Peyer's patch (tissue), 4 donors: ENCODE measurements around the gene PNCK. TPM values are rescaled to one million over a fixed set of nuclear protein-coding genes. Genes with fewer than 3 reads are reported as not detected.
A peak's percentile ranks its signal among the peaks of the same experiment; 100 is the strongest.

Experiments used
- DNase-seq, 3 donors: peaks; one replicate each; pipeline ENCODE4 v3.0.0-alpha.2; 2017 to 2019
- H3K27ac ChIP-seq, 4 donors: fragments of 200-600 bp; sonication (generic); one replicate each; pipeline ENCODE4 v1.5.1; 2016 to 2019
- H3K27me3 ChIP-seq, 2 donors: fragments of 200-600 bp; sonication (generic); one replicate each; pipeline ENCODE4 v1.5.1; 2019
- H3K36me3 ChIP-seq, 3 donors: fragments of 200-600 bp; sonication (generic); one replicate each; pipeline ENCODE4 v1.5.1; 2016 to 2019
- H3K4me1 ChIP-seq, 4 donors: fragments of 200-600 bp; sonication (generic); one replicate each; pipeline ENCODE4 v1.5.1; 2016 to 2019
- H3K4me3 ChIP-seq, 4 donors: fragments of 200-600 bp; sonication (generic); 1 replicate in 3 of 4; 2 replicates in 1 of 4; pipeline ENCODE4 v1.5.1; 2016 to 2019; ENCODE audit warnings: mild to moderate bottlenecking in 1 of 4
- H3K9me3 ChIP-seq, 4 donors: fragments of 200-600 bp; sonication (generic); one replicate each; pipeline ENCODE4 v1.5.1; 2016 to 2019; ENCODE audit warnings: mild to moderate bottlenecking in 1 of 4
- CTCF ChIP-seq, 6 experiments: fragments of 450-650 bp in 4 of 6; fragments of 200-600 bp in 2 of 6; sonication (generic) in 1 of 6; IDR thresholded peaks; one replicate each; pipeline ENCODE4 v1.5.1; 2017 to 2019; ENCODE audit warnings: antibody characterized with exemption in 6 of 6, mild to moderate bottlenecking in 3 of 6, moderate library complexity in 1 of 6
- POLR2A ChIP-seq, 2 donors: fragments of 450-650 bp; IDR thresholded peaks; one replicate each; pipeline ENCODE4 v1.5.1; 2017; ENCODE audit warnings: antibody characterized with exemption in 2 of 2, mild to moderate bottlenecking in 2 of 2, moderate library complexity in 2 of 2
- total RNA-seq, 4 donors: library from RNA; depleted of rRNA; stranded (reverse); fragments of >200 nt; gene quantifications; one replicate each; pipeline ENCODE4 v1.1.0, GENCODE V29; 2016

The PNCK gene
- total RNA-seq, 4 donors from 2014 or later: 2.0 to 44.8 (median 6.1) TPM; not detected in 1

DNA sequence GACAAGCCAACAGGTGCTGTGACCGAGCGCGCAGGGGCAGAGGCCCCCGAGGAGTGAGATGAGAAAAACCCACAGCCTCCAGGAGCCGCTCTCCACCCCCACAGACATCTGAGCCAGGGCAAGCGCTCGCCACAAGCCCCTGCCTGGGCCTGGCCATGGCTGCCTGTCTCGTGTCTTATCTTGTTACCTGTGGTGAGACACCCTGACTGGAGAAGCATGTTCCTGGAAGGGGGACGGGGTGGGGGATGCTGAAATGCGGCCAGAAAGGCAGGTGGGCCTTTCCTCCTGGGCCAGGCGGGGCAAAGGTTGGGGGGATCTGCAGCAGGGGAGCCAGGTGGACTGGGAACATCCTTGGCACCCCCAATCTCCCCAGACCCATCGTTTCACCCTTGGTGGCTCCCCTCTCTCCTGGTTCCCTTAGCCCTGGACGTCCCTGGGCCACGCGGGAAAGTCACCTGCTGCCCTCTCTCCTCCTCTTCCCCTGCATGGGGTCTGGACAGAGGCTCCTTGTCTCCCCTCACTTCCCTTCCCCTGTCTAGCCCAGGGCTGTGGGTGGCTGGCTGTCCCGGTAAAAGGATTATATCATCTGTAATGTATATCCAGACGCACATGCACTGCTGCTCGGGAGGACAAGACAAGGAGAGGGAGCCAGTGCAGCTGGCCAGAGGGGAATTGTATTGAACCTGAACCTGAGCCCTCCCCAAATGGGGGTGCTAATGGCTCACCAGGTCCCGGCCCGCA lies 35.0 kb downstream of the PNCK start:
- H3K27me3 ChIP-seq: peaks cover 0 to 4% of the 10 kb centered on the region in 2 donors

GRCh38 chrX:153638041-153638371 lies 35.6 kb downstream of the PNCK start:
- TF ChIP-seq CTCF (IDR thresholded peaks at IDR 0.05) (no peak), POLR2A (IDR thresholded peaks at IDR 0.05) (no peak)
- Histone ChIP-seq H3K4me1 (peaks cover 0 to 11% (median 4%) of the 10 kb centered on the region in 4 donors), H3K36me3 (no peaks in the 10 kb centered on the region), H3K27me3 (no peaks in the 10 kb centered on the region), H3K27ac (no peak overlapping the region), H3K4me3 (no peak overlapping the region), H3K9me3 (no peaks in the 10 kb centered on the region)
- DNase-seq: peak in 1 of 3 donors; percentile 21

More for the DNA sequence above, 35.0 kb downstream of the PNCK start:
- TF ChIP-seq CTCF (IDR thresholded peaks at IDR 0.05): no peak
- TF ChIP-seq POLR2A (IDR thresholded peaks at IDR 0.05): no peak
- Histone ChIP-seq H3K4me1 (peaks cover 0 to 14% (median 4%) of the 10 kb centered on the region in 4 donors), H3K4me3 (no peak overlapping the region), H3K36me3 (no peaks in the 10 kb centered on the region), H3K9me3 (no peaks in the 10 kb centered on the region), H3K27ac (no peak overlapping the region)
- DNase-seq: peak in 2 of 3 donors; percentile 14 to 38

GRCh38 chrX:153637121-153638040 lies 36.2 kb downstream of the PNCK start:
- no peaks in the 10 kb centered on the region for H3K9me3 ChIP-seq
- H3K27me3 ChIP-seq: no peaks in the 10 kb centered on the region
- peaks cover 0 to 6% (median 2%) of the 10 kb centered on the region in 4 donors for H3K4me1 ChIP-seq
- H3K4me3 ChIP-seq: no peak overlapping the region
- DNase-seq: peak in 2 of 3 donors; percentile 13 to 33
- no peak overlapping the region for H3K27ac ChIP-seq
- no peak for TF ChIP-seq CTCF (IDR thresholded peaks at IDR 0.05)
- H3K36me3 ChIP-seq: no peaks in the 10 kb centered on the region

- no peaks in the 10 kb centered on the region for H3K36me3 ChIP-seq
- TF ChIP-seq POLR2A (IDR thresholded peaks at IDR 0.05) (no peak), CTCF (IDR thresholded peaks at IDR 0.05) (no peak)
- no peaks in the 10 kb centered on the region for H3K9me3 ChIP-seq
- no peak overlapping the region for H3K27ac ChIP-seq
- H3K4me1 ChIP-seq: no peaks in the 10 kb centered on the region
- DNase-seq: no peak
- H3K27me3 ChIP-seq: no peaks in the 10 kb centered on the region
- no peak overlapping the region for H3K4me3 ChIP-seq
Measured at GRCh38 chrX:153636716-153637115, 36.9 kb downstream of the PNCK start.

DNA sequence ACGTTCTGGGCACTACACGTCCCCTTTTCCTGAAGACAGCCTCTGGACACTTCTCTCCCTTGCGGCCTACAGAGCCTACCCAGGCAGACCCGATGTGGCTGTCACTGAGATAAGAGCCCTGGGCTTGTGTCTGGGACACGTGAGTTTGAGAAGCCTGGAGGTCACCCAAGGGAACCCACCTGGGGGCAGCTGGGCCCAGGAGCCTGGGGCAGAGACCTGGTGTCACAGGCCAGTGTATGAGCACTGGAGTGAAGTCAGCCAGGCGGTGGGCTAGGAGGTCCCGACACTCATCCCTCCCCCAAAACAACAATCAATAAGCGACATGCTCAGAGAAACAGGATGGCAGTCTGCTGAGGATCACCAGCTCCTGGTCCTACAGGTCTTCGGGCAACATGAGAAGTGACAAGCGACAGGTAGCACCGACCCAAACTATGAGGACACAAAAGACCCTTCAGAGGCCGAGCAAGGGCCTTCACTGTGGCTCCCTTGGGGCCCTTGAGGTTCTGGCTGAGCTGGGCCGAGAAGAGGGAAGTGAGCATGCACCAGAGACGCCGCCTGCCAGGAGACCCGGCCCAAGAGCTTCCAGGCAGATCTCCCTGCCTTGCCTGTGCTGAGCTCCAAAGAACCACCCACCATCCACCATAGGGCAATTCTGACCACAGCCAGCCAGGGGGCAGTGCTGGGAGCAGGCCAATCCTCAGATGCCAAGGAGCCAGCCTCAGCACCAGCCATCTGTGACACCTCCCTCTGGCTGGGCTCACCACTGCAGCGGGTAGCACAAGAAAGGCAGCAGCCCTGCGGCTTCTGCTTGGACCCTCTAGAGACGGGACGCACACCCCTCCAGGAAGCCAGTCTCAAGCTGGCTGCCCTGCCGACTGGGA lies 37.6 kb downstream of the PNCK start:
- DNase-seq: peak in 2 of 3 donors; percentile 23 to 50

More for the DNA sequence above, 37.6 kb downstream of the PNCK start:
- Histone ChIP-seq H3K9me3 (no peaks in the 10 kb centered on the region), H3K4me3 (no peak overlapping the region), H3K36me3 (no peaks in the 10 kb centered on the region), H3K4me1 (no peaks in the 10 kb centered on the region), H3K27ac (no peak overlapping the region), H3K27me3 (no peaks in the 10 kb centered on the region)
- TF ChIP-seq CTCF (IDR thresholded peaks at IDR 0.05): peak in 2 of 6 experiments; percentile 11 to 18
- no peak for TF ChIP-seq POLR2A (IDR thresholded peaks at IDR 0.05)
